Stimulated activated CD8-positive, alpha-beta memory T cell treated with anti-CD3 and anti-CD28 coated beads, Interleukin-15, amount 100 ng/mL, for 4 hours (primary cell): ENCODE data around the gene G0S2.

Source experiments
- DNase-seq, 2 donors: peaks; one replicate each; pipeline ENCODE4 v3.0.0-alpha.2; 2020; ENCODE audit warnings: low read depth in 2 of 2

Gene G0S2

GRCh38 chr1:209648346-209648745, 26.9 kb upstream of the G0S2 start:
- DNase-seq = no peak

- no peak for DNase-seq
Observed at GRCh38 chr1:209648931-209649776, 26.1 kb upstream of the G0S2 start.

GRCh38 chr1:209650454-209650853, 24.8 kb upstream of the G0S2 start:
- no peak for DNase-seq

GRCh38 chr1:209651138-209651587, 24.0 kb upstream of the G0S2 start:
- DNase-seq = no peak

GRCh38 chr1:209652121-209652735, 23.0 kb upstream of the G0S2 start, which contains the start of gene LAMB3:
LAMB3 (minus strand) TSS chr1:209652425; CDS start chr1:209650944, 1,481 bp downstream.
- DNase-seq = no peak

- peak in 1 of 2 donors; percentile 26 for DNase-seq
Observed at GRCh38 chr1:209652873-209653401, 22.3 kb upstream of the G0S2 start.

- DNase-seq = no peak
Observed at GRCh38 chr1:209653915-209654351, 21.3 kb upstream of the G0S2 start.

GRCh38 chr1:209655411-209656231, 19.6 kb upstream of the G0S2 start:
- no peak for DNase-seq

- DNase-seq = no peak
Observed at GRCh38 chr1:209657140-209657879, 17.9 kb upstream of the G0S2 start.

- no peak for DNase-seq
Observed at GRCh38 chr1:209657918-209658317, 17.3 kb upstream of the G0S2 start.

GRCh38 chr1:209659909-209660308, 15.3 kb upstream of the G0S2 start:
- no peak for DNase-seq

GRCh38 chr1:209661071-209661470, 14.1 kb upstream of the G0S2 start:
- no peak for DNase-seq

- DNase-seq = no peak
Observed at GRCh38 chr1:209662879-209663327, 12.3 kb upstream of the G0S2 start.

GRCh38 chr1:209667103-209667502, 8.1 kb upstream of the G0S2 start:
- DNase-seq = no peak

- DNase-seq = no peak
Observed at GRCh38 chr1:209667708-209668107, 7.5 kb upstream of the G0S2 start.

- no peak for DNase-seq
Observed at GRCh38 chr1:209670441-209671082, 4.7 kb upstream of the G0S2 start.

- no peak for DNase-seq
Observed at GRCh38 chr1:209672705-209673630, 2.2 kb upstream of the G0S2 start.

GRCh38 chr1:209673631-209674417, 1.4 kb upstream of the G0S2 start:
- no peak for DNase-seq
